ENCODE data around the gene LFNG.
"Not testable (repeated sequence)": the region's sequence is repeated elsewhere in the genome, so short reads cannot be mapped to it uniquely, and the experiment has no call there.

LFNG gene

GRCh38 chr7:2520131-2520760, 672 bp downstream of the LFNG start:
- DNase-seq = no peak

- DNase-seq = no peak
Measured at GRCh38 chr7:2520761-2521290, 1.3 kb downstream of the LFNG start.

GRCh38 chr7:2521341-2521745, 1.8 kb downstream of the LFNG start:
- DNase-seq = no peak

GRCh38 chr7:2521952-2522591, 2.5 kb downstream of the LFNG start:
- peak; percentile 70 for DNase-seq

- DNase-seq = no peak
Measured at GRCh38 chr7:2522780-2523433, 3.3 kb downstream of the LFNG start.

GRCh38 chr7:2523461-2523936, 3.9 kb downstream of the LFNG start:
- no peak for DNase-seq

- DNase-seq = no peak
Measured at GRCh38 chr7:2523941-2524807, 4.6 kb downstream of the LFNG start.

- DNase-seq = no peak
Measured at GRCh38 chr7:2524808-2525657, 5.5 kb downstream of the LFNG start.

GRCh38 chr7:2525658-2526630, 6.4 kb downstream of the LFNG start:
- no peak for DNase-seq

GRCh38 chr7:2526659-2527504, 7.3 kb downstream of the LFNG start:
- DNase-seq = no peak

- DNase-seq = peak; percentile 57
Measured at GRCh38 chr7:2527505-2528467, 8.2 kb downstream of the LFNG start.

- DNase-seq = no peak
Measured at GRCh38 chr7:2528481-2529095, 9.0 kb downstream of the LFNG start.

GRCh38 chr7:2529161-2530070, 9.8 kb downstream of the LFNG start:
- no peak for DNase-seq

- DNase-seq = peak; percentile 64
Measured at GRCh38 chr7:2530071-2530987, 10.8 kb downstream of the LFNG start.

GRCh38 chr7:2530994-2531795, 11.6 kb downstream of the LFNG start:
- not testable (repeated sequence) for DNase-seq
